ENCODE results near the gene BMP6. TPM values are rescaled to one million over a fixed set of nuclear protein-coding genes. Genes with fewer than 3 reads are reported as not detected.
"Not testable (repeated sequence)": the region's sequence is repeated elsewhere in the genome, so short reads cannot be mapped to it uniquely, and the experiment has no call there.

BMP6 gene
- polyA plus RNA-seq, 1 donor, result 6.8 TPM

DNA sequence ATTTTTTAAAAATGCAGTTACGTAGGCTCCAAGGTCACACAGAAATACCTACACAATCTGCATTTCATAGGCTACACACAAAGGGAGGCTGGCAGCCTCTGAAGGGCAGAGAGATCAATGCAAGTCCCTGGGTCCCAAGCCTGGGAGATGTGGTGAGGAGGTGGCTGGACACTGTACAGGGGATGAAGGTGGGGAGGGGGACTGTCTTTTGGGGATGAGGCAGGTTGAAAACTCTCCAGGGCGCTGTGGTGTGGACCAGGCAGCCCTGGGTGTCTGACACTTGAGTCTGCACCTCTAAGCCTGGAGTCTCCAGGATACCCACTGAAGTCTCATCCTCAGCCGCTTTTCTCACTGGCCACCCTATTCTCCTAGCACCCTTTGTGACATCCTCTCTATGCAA, 160.2 kb downstream of the BMP6 start:
- DNase-seq, result no peak

DNA sequence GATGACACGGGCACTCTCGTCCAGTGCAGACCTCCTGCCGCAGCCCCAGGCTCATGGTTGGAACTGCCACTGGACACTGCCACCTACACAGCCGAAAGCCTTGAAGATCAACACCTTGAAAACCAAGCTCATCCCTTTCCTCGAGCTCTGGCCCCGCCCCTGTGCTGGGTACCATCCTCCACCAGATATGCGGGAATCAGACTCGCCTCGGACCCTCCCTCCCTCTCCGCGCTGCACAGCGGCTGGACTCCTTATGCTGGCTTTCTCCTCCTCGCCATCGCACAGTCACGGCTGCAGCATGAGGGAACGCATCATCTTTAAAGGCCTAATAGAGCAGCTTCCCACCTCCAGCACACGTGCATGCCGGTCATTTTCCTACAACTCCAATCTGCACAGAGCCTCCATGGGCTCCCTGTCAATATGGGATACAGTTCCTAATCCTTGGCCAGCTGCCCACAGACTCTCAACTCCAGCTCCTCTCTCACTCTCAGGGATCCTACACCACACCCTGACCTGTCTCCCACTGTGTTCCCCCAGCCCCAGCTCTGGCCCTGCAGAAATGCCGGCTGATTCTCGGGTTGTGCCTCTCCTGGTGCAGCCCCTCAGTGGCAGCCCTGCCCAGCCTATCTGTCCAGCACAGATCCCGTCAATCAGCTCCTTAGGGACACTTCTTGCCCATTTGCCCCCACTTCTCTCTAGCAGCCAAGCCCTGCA, 161.5 kb downstream of the BMP6 start:
- DNase-seq, result no peak

DNA sequence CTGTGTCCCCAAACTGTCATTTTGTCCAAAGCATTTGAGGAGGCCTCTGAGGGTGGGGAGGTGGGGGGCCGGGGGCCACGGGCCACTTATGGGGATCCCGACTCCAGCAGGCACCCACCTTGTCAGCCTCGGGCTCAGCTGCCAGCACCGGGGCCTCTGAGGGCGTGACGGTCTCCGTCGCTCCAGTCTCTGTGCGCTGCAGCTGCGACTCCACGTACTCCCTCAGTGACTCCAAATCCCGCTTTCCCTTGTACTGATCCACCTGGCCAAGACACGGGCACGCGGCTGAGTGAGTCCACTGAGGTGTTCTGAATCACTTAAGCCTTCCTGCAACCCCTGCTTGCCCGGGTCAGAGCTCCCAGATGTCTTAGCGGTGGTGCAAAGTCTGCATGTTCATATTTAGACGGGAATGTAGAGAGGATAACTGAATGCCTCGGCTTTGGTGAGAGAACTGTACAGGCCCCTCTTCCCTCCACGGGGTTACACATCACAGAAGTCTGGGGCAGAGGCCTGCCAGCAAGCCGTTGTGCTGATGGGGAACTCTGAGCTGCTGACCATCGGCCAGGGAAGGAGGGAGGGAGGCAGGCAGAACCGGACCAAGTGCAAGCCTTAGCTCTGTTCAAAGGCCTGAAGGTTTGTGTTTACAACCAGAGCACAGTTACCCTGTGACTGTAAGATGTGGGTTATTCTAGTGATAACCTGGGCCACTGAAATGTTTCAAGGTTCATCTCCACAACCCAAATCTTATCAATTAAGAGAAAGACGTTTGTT, 162.9 kb downstream of the BMP6 start:
- DNase-seq, result no peak

DNA sequence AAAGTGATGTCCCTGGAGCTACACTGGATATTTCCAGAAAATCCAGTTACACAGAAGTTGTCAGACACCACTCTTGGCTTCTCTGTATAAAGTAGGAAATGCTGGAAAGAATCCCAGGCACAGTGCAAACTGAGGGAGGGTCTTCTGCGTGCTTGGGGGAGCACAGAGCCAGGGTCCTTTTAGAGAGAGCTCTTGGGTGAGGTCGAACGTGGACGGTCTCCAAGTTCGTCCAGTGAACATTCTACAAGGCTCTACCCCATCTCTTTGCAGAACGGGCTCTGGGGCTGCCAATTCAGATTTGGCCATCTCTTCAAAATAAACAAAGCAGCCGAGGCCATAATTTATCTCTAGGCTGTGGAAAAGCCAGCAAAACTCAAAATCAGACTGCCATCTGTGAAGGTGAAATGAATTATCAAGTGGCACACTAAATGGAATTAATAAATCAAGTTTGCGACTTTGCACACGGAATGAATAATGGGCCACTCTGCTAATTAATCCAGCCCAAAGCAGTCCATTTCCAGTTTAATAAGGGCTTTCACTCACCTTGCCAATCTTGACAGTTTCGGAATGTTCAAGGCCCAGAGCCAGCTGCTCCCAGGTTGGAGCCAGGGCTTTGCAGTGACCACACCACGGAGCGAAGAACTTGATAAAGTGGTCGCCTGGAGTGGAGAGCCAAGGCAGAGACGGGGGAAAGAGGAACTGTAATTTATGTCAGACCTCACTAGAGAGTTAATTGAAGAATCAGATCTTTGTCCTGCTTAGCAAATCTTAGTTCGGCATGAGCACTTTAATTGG, 165.4 kb downstream of the BMP6 start:
- DNase-seq, result no peak

DNA sequence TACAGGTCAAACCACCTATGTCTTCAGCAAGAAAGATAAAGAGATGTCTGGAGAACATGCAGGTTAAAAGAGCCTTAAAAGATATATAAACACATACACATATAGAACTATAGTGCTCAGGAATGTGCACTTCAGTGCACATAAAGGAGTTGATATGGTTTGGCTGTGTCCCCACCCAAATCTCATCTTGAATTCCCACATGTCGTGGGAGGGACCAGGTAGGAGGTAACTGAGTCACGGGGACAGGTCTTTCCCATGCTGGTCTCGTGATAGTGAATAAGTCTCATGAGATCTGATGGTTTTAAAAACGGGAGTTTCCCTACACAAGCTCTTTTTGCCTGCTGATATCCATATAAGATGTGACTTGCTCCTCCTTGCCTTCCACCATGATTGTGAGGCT, 166.5 kb downstream of the BMP6 start:
- not testable (repeated sequence) for DNase-seq

DNA sequence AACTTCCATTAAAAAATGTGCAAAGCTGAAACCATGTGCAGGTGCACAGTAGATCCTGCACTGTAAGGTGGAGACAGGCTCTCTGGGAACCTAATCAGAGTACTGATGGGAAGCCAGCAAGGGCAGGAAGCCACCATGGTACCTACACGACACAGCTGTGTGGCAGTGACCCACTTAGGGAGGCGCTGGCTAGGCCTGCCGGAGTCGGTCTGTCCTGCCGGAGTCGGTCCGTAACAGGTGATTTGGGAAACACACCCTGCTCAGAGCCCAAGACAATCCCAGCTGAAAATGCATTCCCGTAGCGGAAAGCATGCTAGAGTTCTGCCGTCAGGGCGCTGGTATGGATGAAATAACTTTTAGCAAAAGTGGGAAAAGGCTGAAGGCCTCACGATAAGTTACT, 167.4 kb downstream of the BMP6 start:
- no peak for DNase-seq

DNA sequence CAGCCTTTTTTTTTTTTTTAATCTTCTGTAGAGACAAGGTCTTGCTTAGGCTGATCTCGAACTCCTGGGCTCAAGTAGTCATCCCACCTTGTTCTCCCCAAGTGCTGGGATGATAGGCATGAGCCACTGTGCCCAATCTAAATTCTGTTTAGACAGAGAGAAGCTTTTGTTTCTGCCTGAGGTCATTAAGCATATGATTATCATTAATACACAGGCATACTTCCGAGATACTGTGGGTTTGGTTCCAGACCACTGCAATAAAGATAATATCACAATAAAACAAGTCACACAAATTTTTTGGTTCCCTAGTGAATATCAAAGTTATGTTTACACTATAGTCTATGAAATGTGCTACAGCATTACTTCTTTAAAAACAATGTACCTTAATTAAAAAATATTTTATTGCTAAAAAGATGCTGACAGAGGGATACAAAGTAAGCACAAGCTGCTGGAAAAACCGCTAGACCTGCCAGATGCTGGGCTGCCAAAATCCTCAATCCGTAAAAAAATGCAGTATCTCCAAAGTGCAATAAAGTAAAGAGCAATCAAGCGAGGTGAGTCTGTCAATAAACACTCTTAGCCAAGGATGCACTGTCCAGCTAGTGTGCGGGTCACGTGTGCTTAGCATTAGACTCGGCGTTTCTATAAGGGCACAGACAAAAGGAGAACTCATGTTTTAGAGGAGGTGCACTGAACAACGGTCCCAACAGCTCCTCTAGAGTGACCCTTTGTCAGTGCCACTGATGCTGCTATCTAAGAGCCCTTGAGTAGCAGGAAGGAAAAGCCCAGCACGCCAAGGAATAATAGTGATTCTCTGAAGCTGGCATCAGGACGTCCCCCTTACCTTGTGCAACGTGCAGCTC, 168.6 kb downstream of the BMP6 start:
- no peak for DNase-seq

DNA sequence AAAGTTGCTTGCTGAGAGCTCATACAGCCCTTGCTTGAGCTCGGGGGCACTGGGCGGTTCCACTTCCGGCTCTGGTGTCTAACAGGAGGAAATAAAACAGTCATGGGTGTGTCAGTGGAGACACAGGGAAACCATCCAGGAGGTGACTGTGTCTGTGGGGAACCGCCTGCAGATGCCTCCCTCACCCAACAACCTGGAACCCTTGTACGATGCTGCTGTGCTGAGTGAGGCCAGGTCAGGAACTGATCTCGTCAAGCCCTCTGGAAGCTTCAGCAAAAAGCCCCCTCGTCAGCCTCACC, 169.2 kb downstream of the BMP6 start:
- DNase-seq, result no peak

DNA sequence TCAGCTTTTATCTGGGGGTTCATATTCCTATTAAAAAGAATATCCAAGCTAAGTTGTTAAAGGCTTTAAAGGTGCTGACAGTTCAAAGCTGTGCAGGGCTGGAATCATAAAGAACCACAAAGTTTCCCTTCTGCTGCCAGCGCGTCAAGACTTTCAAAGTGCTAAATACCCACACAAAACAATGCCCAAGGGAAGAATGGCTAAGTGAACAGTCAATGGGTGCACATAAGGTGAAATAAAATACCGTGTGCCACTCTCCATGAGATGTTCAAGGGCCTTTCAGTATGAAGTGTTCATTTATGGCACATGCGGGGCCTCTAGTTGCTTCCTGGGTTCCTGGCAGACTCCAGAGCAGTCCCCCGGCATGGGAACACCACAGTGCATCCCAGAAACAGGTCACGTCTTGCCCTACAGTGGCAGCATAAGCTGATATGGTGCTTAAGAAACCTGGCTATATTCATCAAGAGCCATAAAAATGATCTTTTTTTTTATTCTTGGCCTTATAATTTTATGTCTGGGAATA, 170.6 kb downstream of the BMP6 start:
- no peak for DNase-seq

DNA sequence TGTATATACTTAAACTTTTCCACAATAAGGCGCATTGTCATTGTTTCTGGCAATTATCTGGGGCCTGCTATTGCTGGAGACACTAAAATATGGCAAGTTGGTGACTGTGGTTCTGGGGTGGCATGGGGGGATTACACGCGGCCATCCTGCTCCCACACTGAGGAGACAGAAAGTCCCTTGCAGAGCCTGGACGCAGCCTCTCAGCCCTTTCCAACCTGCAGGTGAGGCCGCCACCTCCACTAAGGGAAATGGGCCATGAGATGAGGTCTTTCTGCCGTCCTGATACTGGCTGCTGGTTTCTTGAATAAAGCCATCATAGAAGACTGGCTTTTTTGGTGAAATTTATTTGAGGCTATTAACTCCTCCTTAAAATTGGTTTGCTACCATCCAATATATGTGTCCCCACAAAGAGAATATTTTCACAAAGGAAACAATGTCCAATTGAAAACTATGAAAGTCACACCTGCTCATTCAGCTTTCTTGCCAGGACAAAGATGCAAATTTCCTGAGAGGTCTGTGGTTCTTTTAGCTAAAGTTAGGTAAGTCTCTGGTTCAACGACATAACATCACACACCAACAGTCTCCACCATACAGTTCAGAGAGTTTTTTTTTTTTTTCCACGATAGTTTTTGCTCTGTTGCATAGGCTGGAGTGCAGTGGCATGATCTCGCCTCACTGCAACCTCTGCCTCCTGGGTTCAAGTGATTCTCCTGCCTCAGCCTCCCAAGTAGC, 171.7 kb downstream of the BMP6 start:
- DNase-seq, result no peak

DNA sequence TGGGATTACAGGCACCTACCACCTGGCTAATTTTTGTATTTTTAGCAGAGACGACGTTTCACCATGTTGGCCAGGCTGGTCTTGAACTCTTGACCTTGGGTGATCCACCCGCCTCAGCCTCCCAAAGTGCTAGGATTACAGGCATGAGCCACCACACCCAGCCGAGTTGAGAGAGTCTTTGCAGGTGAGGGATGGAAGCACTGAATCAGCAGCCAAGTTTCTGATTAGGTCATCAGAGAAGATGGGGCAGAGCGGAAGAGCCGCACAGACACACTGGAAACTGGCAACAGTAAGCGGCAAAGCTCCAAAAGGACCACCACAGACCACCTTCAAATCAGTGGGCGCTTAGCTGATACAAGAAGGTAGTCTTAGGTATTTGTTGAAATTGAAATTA, 172.3 kb downstream of the BMP6 start:
- not testable (repeated sequence) for DNase-seq

DNA sequence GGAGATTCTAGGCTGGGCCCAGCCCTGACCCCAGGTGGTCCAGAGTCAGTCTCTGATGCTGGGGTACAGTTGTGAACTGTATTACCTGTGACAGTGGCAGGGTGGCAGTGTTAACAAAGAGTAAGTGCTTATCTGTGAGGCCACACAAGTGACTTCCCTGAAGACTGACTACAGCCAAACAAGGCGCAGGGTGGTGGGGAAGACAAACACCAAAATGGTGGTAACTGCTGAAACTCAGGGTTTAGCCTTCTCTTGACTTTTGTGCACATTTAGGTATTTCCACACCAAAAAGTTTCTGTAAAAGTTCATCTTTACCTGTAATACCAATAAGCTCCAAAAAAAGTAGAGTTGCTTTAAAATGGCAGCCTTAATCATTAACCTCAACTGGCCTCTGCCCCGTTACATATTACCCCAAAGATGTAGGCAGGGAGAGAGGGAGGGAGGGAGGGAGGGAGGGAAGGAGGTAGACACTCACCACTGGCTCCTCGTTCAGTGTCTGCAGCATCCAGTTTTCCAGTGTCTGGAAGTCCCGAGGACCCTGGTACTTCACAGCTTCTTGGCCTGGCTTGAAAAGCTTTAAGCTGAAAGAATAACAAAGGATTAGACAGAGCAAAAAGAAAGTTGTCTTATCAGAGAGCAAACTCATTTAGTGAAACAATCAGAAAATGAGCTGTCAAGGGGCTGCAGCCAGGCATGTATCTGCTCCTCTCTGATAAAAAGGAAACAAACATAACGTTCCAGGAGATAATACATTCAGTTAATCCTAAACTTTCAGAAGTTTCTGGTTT, 173.4 kb downstream of the BMP6 start:
- DNase-seq, result no peak

DNA sequence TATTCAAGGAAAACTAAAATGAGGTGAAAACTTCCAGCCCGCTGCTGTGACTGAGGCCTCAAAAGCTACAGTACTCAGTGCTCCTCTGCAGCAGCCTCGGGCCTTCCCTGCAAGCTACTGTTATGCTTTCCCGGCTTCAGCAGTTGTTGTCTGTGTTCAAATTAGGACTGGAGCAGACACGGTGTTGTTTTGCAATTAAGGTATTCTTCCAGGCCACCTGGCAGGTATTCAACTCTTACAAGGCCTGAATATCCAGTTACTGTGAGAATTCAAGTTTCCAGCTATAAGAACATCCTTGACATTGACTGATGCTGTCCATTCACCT, 174.0 kb downstream of the BMP6 start:
- no peak for DNase-seq

DNA sequence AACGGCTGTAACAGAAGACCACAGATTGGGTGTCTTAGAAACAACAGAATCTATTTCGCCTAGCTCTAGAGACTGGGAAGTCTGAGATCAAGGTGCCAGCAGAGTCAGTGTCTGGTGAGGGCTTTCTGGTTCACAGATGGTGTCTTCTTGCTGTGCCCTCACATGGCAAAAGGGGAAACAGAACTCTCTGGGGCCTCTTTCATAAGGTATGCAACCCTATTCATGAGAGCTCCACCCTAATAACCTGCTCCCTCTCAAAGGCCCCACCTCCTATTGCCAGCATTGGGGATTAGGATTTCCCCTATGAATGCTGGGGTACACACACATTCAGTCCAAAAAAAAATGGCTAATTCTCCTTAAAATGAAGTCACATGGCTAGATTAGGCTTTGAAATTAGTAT, 174.7 kb downstream of the BMP6 start:
- no peak for DNase-seq

DNA sequence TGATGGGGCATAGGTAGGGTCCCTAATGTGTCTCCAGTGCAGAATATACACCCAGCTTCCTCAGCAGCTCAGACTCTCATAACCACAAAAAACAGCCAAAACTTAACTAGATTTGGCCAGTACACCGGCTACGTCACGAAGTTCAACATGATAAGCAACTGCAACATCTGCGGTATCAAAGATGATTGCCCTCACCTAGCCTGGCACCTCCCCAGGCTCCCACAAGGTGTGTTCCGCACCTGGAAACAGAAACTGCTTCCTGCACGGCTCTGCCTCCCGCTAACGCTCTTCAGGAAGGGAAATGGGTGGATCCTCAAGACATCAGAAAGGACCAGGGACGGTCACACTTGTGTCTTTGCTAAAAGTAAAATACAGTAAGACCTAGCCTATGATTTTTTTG, 175.2 kb downstream of the BMP6 start:
- DNase-seq, result no peak

DNA sequence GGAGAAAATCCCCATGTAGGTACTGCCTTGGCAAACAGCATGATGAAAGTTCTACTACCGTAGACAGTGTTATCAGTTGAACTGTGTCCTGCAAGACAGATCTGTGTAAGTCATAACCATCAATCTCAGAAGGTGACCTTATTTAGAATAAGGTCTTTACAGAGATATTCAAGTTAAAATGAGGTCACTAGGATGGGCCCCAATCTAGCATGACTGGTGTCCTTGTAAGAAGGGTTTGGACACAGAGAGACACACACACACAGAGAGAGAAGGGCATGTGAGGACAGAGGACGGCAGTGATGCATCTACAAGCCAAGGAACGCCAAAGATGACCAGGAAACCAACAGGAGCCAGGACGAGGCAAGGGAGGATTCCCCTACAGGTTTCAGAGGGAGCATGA, 175.9 kb downstream of the BMP6 start:
- no peak for DNase-seq

DNA sequence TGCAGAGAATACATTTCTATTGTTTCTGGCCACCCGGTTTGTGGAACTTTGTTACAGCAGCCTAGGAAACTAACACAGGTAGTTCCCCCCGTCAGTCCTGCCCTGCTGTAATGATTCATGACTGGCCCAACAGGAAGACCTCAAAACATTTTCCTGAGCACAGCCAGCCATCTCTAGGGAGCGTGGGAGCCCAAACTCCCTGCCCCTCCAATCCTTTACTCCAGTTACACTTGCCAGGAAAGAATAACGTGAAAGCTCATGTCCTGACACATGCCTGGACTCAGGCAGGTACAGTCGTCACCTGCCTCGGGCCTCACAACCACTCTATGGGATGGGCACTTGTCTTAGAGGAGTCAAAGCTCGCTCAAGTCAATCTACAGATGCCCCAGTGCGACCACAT, 176.3 kb downstream of the BMP6 start:
- no peak for DNase-seq

DNA sequence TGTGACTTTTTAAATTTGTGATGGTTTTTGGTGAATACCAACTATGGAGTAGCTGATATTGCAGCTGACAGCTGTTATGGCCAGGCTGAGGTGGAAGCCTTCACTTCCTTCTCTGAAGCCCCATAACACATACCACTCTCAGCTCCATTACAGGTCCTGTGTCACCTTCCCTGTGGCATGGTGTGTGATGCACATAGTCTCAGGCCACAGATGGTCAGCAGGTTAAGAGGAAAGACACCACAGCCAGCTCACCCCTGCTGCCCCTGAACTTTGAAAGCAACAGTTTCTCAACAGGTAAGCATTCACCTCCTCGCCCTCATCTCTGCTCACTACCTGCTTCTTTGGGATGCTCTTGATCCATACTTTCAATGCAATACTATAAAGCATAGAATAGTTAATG, 177.0 kb downstream of the BMP6 start:
- DNase-seq, result no peak

DNA sequence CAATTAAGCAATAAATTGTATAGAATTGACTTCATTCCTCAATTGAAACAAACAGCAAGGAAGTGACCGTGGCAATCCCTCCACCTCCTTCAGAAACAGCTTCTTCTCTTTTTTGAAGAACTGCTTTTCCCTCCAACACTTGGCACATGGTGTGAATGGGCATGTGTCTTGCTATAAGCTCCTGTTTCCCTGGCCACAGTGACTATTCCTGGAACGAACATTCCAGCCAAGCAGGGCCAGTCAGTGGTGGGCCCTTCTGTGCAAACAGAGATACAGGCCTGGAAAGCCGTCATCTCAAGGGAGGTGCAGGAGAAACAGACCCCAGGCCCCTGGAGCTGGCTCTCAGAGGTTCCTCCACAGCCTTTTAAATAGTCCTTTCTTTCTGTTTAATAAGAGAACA, 177.8 kb downstream of the BMP6 start:
- no peak for DNase-seq

DNA sequence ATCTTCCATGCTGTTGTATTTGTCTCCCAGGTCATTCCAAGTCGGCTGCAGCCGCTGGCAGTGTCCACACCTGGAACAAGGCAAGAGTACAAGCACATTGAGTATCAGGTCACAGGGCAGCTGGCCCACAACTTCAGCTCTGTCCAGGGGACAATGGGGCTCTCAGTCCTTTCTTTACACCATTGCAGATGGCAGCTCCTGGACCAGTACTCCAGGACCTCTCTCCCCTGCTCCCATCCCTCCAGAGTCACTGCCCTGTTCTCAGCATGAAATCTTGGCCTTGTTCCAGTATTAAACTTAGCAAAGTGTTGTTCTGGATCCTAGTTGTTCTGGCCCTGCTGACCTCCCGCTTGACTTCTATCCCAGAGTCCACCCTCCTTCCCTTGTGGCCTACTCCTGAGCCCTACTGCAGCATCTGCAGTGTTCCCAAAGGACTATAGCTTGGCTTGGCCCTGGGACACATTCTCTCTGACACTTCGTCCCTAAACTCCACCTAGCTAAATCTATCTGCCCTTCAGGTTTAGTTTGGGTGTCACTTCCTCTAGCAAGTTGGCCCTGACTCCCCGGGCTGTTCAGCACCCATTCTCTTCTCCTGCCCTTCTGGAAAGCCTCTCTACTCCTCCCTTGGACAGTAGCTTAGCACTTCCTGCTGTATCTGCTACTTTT, 178.9 kb downstream of the BMP6 start:
- DNase-seq, result no peak
